HCEC 1CT (cell line): ENCODE measurements around the gene PRLR.

Experiments used
- DNase-seq: peaks from one replicate; pipeline ENCODE4 v3.0.0-alpha.2; 2017

PRLR gene

DNA sequence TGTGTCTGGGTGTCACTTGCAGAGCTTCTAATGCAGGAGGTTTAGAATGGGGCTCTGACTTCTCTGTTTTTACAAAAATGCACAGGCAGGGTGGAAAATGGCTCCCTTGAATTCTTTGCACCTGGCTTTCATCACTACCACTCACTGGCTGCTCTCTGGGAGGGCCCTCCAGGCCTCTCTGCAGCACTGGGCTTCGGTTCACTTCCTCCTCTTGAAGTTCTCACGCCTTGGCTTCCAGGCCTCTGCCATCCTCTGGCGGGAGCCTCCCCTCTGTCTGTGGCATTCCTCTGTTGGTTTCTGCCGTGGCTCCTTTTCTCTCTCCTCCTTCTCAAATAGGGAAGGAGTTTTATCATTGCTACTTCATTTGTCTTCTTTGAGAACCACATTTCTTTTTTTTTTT is 2.8 kb upstream of the PRLR start:
- no peak for DNase-seq

DNA sequence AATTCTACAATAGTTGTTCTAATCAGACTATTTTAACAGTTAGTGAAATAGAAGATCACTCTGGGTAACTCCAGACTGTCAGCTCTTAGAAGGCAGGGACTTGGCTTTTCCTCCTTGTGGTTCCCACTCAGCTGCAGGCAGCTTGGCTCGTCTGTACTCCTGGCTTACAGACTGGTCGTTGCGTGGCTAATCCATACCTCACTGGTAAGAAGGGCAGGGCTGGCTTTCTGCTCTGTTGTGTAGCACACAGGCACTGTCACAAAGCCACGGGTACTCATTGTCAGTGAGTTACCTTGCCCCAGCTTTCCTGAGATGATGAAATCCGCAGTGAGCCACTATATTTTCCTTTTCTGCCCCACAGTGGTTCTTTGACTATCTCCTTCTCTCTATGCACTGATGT is 1.8 kb upstream of the PRLR start:
- DNase-seq = no peak

DNA sequence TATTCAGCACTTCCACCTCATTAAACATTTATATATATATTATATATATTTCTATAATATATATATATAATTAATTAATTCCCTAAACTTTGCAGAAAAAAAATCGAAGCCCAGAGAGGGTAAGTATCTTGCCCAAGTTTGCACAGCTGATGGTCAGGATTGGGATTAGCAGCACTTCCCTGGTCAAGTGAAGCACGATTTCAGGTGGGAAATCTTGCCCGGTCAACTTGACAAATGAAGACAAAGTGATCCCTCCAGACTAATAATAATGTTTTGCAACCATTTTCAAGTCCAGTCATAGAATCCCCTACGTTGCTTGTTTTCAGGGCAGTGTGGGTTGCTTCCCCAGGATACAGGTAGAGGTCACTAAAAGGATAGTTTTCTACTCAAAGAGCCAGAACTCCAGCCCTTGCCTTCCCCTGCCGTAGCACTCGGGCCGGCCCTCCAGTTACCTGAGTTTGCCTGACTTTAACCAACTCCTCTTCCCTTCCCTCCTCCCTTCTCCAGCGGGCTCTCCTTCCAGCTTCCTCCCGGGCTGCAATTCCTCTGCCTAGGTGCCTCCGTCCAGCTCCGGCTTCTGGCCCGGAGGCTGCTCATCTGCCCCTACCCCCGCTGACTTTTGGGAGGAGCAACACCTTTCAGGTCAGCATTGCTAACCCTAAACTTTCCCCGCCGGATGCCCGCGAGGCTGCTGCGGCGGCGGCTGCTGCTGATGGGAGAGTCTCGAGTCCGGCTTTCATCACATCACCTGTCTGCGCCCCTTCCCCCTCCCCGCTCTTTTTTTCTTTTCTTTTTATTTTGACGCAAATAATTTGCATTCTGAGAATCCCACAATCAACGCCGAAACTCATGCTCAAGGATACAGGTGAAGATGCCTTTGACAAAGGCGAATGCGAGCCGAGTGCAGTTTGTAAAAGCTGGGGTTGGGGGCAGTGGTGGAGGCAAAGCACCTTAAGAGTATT is 930 bp downstream of the PRLR start:
- DNase-seq = no peak

DNA sequence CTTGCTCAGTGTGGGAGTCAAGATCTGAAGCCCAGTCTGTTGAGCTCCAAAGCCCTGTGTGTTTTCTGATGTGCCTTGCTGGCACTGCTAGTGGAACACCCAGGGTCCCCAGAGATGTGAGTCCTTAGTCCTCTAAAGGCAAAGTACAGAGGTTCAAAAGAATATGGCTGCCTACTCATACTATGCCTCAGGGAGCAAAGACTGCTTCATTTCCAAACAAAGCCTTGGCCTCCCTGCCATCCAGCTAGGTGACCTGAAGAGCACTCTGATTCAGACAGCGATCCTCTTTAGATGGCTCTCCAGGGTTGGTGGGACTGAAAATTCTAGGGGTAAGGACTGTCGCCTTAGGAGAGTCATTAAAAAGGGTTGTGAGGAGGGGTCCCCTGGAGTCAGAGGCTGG is 2.0 kb downstream of the PRLR start:
- no peak for DNase-seq

DNA sequence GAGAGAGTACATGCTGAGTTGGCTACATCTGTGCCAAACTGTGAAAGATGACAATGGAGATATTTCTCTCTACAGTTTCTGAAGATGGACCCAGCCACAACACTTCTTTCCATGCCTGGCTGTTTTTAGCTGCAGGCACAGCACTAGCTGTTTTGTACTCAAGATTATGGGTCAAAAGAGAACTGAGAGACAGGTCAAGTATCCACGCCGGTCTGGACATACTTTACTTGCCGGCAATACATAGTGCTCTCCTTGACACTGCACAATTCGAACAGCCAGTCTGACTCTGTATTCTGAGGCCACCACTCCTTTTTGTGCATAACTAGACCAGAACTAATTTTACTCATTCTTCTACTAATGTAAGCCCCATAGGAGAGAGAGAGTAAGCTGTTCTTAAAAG is 2.6 kb downstream of the PRLR start:
- no peak for DNase-seq

DNA sequence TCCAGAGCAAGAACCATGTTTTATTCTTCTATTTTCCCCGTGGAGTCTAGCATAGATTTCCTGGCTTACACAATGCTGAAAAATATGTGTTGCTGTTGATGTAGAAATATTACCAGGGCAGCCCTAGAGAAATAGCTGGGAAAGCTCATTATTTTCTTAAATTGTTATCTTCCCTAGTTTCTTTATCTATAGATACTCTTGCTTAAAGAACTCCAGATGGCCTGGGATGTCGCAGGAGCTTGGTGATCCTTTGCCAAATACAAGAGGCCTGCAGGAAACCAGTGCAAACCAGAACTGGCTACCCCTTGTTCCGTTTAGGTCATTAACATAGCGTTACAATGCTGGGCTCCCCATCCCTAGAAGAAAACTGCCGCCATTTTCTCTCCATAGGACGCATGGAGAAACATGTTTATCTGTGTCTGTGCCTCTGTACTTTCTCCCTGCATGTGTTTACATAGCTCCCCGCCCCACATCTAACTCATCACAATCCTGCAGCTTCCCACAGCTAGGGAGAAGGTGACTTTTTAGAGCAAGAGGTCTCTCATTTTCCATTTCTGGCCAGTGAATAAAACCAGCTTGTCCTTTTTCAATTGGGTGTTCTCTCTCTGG is 6.4 kb downstream of the PRLR start:
- DNase-seq = no peak

DNA sequence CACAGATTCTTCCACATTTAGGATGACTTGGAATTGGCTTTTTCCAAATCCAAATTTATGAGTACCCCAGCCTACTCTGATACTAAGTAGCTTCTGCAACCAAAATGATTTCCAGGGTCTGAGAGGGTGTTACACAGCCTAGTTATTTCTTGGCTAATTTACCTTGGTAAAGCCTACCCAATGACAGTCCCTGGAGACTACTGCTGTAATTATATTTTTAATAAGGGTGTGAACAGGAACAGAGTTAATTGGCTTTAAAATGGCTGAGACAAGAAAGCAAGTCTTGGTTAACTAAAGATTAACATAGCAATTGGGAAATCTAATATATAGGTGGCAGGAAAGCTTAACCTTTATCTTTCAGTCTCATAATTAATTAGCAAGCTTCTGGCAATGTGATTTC is 9.3 kb downstream of the PRLR start:
- no peak for DNase-seq

DNA sequence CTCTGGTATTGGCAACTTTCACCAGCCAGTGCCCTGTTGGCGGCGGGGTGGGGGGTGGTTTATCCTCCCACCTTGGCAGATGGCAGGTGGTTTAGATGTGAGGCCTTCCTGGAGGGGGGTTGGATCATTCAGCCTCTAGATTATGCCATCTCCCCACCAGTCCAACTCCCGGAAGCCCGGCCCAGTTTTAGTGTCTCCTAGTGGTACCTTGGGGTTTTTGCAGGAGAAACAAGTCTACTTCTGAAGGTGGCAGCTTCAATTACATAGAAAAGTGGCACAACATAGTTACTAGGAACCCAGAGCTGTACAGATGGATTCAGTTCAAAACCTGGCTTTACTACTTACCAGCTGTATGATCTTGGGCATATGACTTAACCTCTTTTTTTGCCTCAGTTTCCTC is 11.3 kb downstream of the PRLR start:
- no peak for DNase-seq

DNA sequence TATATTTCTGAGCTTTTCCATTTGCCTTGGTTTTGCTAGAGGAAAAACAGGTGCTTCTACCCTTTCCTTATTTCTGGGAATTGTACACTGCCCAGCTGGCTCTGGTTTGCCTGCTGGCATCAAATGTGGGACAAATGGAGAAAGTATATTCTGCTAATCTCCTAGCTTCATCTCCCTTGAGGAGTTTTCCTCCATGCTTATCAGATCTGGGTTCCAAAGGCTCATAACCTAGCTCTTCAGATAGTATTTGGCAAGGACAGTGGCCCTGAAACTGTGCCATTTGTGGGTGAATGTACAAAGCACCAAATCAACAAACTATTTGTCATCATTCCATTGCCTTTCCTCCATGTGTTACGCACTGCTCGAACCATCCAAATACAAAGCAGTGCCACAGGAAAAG is 16.2 kb downstream of the PRLR start:
- DNase-seq = no peak

DNA sequence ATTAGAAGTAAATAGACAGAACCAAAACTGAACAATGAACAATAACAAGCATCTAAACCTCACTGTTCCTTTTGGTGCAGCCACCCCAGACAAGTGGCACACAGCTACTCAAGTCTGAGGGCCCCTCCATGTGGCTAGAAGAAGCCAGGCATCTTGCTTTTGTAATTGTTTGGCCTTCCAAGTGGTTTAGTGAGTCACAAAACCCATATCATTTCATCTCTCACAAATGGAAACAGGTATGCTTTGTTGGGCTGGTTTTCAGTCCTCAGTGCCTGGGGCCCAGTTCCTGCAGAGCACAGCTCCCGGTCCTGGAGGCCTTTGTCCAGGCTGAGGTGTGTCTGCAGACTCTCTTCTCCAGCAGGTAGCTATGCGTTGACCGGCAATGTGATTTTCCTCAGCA is 16.7 kb downstream of the PRLR start:
- no peak for DNase-seq

DNA sequence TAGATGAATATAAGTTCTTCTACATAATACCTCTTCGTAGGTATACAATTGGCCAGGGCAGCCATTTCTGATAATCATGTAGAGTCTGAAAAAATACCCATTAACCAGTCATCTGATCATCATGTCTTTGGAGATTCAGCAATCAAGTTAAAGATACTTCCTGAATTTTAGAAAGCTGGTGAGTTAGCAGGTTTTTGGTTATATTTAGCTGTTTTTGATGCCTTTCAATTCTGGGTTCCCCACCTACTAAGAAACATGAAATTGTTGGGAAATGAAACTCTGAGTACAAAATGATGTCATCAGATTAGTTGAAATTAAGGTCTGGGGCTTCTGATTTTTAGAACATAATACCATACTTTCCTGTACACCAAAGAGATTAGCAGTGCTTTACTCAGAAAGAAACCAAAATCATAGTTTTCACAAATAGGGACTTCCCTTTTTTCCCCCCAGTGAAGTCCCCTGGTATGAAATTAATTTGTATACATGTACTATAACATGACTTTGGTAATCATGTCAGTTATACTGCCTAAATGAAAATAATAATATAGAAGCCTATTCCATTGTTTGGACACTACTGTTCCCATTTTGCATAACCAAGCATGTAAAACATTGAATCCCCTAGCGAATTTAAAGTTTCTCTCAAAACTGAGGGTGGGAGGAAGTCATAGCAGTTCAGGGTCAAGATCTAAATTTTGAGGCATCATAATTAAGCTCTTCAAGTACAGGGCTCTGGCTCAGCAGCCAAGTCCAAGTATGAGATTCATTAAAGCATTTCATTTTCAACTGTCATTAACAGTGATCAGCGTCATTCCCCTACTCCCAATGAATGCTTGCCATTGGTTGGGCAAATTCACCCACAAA is 17.9 kb downstream of the PRLR start:
- DNase-seq = no peak

DNA sequence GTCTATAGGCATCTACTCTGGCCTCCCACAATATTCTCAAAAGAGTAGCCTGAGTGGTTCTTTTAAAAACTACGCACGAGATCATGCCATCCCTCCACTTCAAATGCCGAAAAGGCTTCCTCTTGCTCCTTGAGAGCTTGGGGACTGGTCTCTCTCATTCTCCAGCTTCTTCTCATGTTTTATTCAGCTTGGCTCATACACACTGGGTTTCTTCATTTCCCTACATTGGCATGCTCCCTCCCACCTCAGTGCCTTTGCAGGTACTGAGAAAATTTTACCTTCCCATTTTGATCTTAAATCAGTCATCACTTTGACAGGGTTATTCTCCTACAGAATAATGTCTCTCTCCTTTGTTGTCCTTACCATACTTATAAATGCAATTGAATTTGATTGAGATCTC is 20.4 kb downstream of the PRLR start:
- DNase-seq = no peak

DNA sequence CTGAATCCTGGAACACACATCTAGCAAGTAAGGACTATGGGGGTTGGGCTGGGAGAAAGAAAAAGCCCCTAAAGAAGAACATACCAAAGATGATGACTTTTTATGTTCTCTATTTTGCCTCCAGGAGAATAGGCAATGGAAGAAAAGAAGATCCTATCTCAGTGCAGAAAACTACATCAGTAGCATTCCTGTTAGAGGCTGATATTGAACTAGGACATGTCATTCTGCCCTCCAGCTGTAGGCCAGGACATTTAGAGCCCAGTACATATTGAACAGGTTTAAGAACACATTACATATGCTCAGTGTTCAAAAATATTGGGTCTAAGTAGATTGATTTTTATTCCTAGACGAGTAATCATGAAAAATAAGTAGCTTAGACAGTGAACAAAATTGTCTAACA is 24.7 kb downstream of the PRLR start:
- no peak for DNase-seq

DNA sequence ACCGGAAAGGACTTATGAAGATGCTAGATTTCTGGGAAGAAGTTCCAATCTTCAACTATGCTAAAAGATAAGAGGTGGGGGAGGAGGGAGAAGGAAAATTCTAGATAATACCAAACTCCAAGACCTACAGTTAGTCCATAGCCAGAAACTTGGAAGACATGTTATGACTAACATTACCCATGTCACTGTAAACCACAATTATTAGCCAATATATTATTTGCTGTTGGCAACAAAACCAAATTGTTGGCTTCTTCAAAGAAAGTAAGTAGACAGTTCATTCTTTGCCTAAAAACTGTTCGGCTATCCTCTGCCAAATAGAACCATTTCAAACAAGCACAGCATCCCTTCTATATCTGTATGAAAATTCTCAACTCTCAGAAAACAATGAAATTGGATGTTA is 25.1 kb downstream of the PRLR start:
- DNase-seq = no peak

DNA sequence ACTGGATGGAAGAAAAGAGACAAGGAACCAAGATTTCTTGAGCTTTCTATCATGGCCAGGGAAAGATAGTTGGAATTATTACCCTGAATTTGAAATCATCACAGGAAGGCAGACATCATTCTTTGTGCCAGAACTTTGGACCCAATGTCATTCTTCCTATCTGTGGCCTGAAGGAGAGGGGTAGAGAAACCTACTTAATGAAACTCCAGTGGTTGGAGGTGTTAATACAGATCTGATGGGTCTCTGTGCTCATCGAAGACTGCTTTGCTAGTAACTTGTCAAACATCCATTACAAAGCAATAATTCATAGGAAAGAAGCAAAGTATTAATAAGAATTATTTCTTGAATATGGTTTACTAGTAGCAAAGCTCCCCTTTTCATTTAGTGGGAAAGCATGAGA is 26.9 kb downstream of the PRLR start:
- DNase-seq = no peak

DNA sequence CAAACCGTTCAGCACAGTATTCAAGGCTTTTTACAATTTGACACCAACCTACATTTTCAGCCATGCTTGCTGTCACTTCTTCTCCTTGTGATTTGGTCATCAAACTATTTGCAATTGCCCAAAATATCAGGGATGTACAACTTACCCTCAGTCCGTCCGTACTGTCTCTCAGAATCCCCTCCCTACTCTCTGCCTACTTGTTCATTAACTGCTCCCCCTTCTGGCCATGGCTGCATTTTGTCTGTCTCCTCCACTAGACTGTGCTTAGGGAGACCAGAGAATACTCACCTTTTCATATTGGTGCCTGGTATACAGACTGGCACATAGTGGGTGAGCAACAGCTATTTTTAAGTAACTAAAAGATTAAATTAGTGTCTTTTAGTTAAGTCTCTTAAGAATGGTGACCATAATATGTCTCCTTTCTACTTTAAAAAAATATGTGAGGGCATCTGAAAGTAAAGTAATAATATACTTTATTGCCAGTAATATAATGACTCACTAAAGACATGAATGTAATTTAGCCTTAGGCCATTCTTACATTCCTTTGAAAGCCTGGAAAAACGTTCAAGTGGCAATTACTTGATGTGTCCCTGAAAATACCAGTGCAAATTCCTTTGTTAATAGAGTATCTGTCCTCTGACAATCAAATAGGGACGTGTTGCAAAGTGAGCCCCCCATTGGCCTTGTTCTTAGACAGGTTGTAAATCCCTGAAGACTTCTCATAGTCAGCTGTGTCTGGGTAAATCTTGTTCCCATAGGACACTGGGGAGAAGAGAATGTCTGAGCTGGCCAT is 27.8 kb downstream of the PRLR start:
- peak; percentile 21 for DNase-seq

DNA sequence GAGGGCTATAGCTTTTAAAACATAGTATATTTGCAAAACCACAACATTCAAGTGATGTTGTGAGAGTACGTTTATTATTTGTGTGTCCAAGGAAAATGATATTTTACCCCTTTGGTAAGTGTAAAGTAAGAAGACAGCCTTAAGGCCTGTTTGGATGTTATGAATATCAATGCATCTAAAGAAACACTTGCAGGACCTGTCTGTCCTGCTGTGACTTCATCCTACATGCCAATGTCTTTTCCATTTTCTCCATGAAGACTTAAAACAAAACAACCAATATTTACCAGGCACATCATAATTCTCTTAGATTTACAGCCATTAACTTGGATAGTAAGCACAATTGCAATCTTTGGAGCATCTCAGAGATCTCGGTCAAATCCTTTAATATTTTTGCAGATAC is 29.0 kb downstream of the PRLR start:
- no peak for DNase-seq

DNA sequence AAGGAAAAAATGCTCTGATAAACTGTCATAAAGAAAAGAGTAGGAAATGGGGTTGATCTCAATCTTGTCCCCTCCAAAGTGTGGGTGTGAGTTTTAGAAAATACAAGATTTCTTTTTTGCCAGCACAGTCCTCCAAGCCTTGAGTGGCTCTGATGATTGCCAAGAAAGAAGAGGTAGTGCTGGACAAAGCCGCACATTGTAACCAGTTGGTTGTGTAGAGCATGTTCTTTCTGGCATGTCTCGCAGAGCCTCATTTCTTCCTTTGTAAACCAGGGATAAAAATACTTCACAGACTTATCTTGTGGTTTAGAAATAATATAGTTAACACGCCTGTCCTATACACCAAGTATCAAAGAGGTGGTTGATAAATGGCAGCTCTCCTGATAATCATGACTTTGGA is 30.4 kb downstream of the PRLR start:
- no peak for DNase-seq

DNA sequence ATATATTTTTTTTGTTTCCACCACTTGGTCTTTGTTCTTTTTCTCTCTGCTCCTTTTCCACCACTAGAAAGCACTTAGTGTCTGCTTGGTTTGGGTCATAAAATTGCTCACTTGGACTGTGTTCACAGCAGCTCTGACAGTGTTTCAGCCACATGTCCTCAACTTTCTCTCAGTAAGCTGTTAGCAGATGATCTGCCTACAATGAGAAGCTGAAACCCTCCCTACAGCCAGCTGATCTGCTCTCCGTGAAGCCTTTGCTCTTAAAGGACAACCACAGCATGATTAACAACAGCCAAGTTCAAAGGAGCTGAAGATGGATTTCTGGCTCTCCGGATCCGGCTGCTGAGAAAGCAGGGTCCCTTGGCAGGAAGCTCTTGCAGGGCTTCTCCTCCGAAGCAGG is 31.6 kb downstream of the PRLR start:
- DNase-seq = no peak

DNA sequence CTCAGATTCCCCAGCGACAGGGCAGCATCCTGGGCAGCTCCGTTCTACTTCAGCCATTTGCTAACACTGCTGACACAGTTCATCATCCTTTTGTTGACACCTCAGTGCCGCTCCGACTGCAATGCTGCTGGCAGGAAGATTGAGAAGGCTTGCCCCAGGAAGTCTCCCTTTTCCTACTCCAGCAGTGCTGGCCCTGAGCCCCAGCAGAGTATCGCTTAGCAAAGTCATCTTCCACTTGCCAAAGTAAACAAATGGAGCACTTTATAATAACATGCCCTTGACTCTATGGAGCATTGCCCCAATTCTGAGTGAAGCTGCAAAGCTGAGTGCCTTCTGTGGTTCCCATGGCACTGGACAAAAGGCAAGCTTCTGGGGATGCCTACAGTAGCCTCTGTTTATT is 32.2 kb downstream of the PRLR start:
- DNase-seq = peak; percentile 46

DNA sequence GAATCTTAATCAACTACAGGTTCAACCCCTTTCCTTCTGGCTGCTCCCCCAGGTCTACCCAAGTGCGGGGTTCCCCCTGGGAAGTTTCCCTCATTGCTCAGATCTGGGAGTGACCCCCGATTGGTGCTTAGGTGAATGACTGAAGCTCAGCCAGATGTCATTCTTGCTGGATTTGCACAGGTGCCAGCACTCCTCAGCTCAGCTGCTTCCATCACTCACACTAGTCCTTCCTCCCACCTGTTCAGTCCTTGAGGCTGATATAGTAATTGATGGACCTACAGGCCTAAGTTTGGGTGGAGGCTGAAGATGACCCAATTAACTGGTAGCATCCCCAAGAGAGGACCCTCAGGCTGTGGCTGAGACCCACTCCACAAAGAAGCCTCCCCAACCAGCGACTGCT is 32.9 kb downstream of the PRLR start:
- DNase-seq = no peak

DNA sequence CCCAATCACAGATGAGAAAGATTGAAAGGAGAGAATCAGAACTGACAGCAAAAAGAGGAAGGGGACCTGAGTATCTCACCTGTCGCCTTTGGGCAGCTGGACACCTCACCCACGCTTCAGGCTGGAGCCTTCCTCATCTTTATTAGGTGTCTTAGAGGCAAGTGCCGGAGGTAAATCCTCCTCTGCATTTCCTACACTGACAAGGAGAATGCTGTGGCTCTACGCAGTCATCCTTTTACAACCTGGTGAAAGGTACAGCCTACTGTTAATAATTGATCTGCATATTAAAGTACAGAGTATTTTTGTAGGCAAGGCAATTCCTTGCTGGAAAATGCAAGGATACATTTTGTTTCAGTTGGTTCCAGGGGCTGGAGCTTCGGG is 34.8 kb downstream of the PRLR start:
- no peak for DNase-seq
